HEK293 (cell line): ENCODE measurements around the gene LMF1.
"Not testable (repeated sequence)": the region's sequence is repeated elsewhere in the genome, so short reads cannot be mapped to it uniquely, and the experiment has no call there.

Experiments used
- CTCF ChIA-PET: fragments of 350-600 bp; formaldehyde crosslinking; extraction: SDS; loops from one replicate; lab custom pipeline; 2021; ENCODE audit warnings: antibody characterized with exemption; lab: Yijun Ruan, JAX
- POLR2A ChIA-PET: fragments of 300-600 bp; formaldehyde crosslinking; extraction: SDS; loops from one replicate; lab custom pipeline; 2020; ENCODE audit warnings: antibody characterized with exemption, inconsistent platforms; lab: Yijun Ruan, JAX
- H3K27ac ChIP-seq: fragments of 200-500 bp; sonication (Bioruptor generic); 2 replicates; pipeline ENCODE4 v1.5.1; 2014; ENCODE audit warnings: low read depth, low read length, control low read depth, inconsistent platforms; ENCODE audit errors: extremely low read depth
- H3K36me3 ChIP-seq, 2 experiments: fragments of 200-500 bp in 1 of 2; sonication (Bioruptor generic) in 1 of 2; 1 replicate in 1 of 2; 2 replicates in 1 of 2; pipeline ENCODE4 v1.5.1; 2014 to 2017; ENCODE audit warnings: inconsistent platforms in 2 of 2, low read length in 2 of 2; ENCODE audit not compliant: control insufficient read depth in 2 of 2, insufficient read depth in 1 of 2
- H3K4me1 ChIP-seq: fragments of 200-500 bp; sonication (Bioruptor generic); 2 replicates; pipeline ENCODE4 v1.5.1; 2014; ENCODE audit warnings: mild to moderate bottlenecking, low read length, inconsistent platforms; ENCODE audit not compliant: control insufficient read depth, insufficient read depth
- H3K4me3 ChIP-seq: 2 replicates; pipeline ENCODE4 v1.5.1; 2011; ENCODE audit warnings: low read depth, mild to moderate bottlenecking, control low read depth, low read length, moderate library complexity
- H3K9me3 ChIP-seq: fragments of 200-500 bp; sonication (Bioruptor generic); 2 replicates; pipeline ENCODE4 v1.5.1; 2014; ENCODE audit warnings: low read depth, low read length, inconsistent platforms; ENCODE audit not compliant: control insufficient read depth, insufficient read depth
- BCL6B ChIP-seq: fragments of 450-650 bp; formaldehyde crosslinking; IDR thresholded peaks from 2 replicates; pipeline ENCODE4 v1.5.1; 2017; ENCODE audit warnings: missing biosample characterization, missing genetic modification characterization
- HOXD13 ChIP-seq: sonication (generic); formaldehyde crosslinking; IDR thresholded peaks from 2 replicates; pipeline ENCODE4 v1.8.0; 2022; ENCODE audit warnings: missing genetic modification reagents, borderline replicate concordance
- MYNN ChIP-seq: fragments of 450-650 bp; formaldehyde crosslinking; IDR thresholded peaks from 2 replicates; pipeline ENCODE4 v1.5.1; 2016; ENCODE audit warnings: missing biosample characterization, missing genetic modification characterization, borderline replicate concordance
- PBX3 ChIP-seq: sonication (generic); formaldehyde crosslinking; IDR thresholded peaks from 2 replicates; pipeline ENCODE4 v1.8.1; 2022; ENCODE audit warnings: mild to moderate bottlenecking, moderate library complexity, missing genetic modification reagents
- TSHZ1 ChIP-seq: fragments of 450-650 bp; formaldehyde crosslinking; IDR thresholded peaks from 2 replicates; pipeline ENCODE4 v1.5.1; 2016; ENCODE audit warnings: missing biosample characterization, missing genetic modification characterization, borderline replicate concordance
- ZFP41 ChIP-seq: fragments of 450-650 bp; formaldehyde crosslinking; IDR thresholded peaks from 2 replicates; pipeline ENCODE4 v1.5.1; 2016; ENCODE audit warnings: missing biosample characterization, missing genetic modification characterization, borderline replicate concordance
- ZNF112 ChIP-seq: fragments of 450-650 bp; formaldehyde crosslinking; IDR thresholded peaks from 2 replicates; pipeline ENCODE4 v1.5.0; 2017; ENCODE audit warnings: missing biosample characterization, missing genetic modification characterization
- ZNF132 ChIP-seq: fragments of 450-650 bp; formaldehyde crosslinking; IDR thresholded peaks from 2 replicates; pipeline ENCODE4 v1.5.1; 2017; ENCODE audit warnings: missing biosample characterization, missing genetic modification characterization, borderline replicate concordance
- ZNF138 ChIP-seq: fragments of 450-650 bp; formaldehyde crosslinking; IDR thresholded peaks from 2 replicates; pipeline ENCODE4 v1.5.1; 2016; ENCODE audit warnings: missing biosample characterization, missing genetic modification characterization, borderline replicate concordance
- ZNF335 ChIP-seq: fragments of 450-650 bp; formaldehyde crosslinking; conservative IDR thresholded peaks from 2 replicates; pipeline ENCODE4 v1.5.1; 2016; ENCODE audit warnings: missing biosample characterization, missing genetic modification characterization
- ZNF391 ChIP-seq: fragments of 450-650 bp; formaldehyde crosslinking; IDR thresholded peaks from 2 replicates; pipeline ENCODE4 v1.5.1; 2016; ENCODE audit warnings: low read depth, missing biosample characterization, missing genetic modification characterization, borderline replicate concordance
- ZNF394 ChIP-seq: fragments of 450-650 bp; formaldehyde crosslinking; IDR thresholded peaks from 2 replicates; pipeline ENCODE4 v1.5.1; 2016; ENCODE audit warnings: missing biosample characterization, missing genetic modification characterization, mild to moderate bottlenecking, moderate library complexity, borderline replicate concordance
- ZNF398 ChIP-seq: fragments of 450-650 bp; formaldehyde crosslinking; IDR thresholded peaks from 2 replicates; pipeline ENCODE4 v1.5.1; 2017; ENCODE audit warnings: missing biosample characterization, missing genetic modification characterization
- ZNF433 ChIP-seq: fragments of 450-650 bp; formaldehyde crosslinking; IDR thresholded peaks from 2 replicates; pipeline ENCODE4 v1.5.1; 2016; ENCODE audit warnings: missing biosample characterization, missing genetic modification characterization, low read depth
- ZNF660 ChIP-seq: fragments of 450-650 bp; IDR thresholded peaks from 2 replicates; pipeline ENCODE4 v1.5.1; 2018; ENCODE audit warnings: missing biosample characterization, mild to moderate bottlenecking, missing genetic modification characterization
- ZNF692 ChIP-seq: fragments of 450-650 bp; formaldehyde crosslinking; IDR thresholded peaks from 2 replicates; pipeline ENCODE4 v1.5.1; 2016; ENCODE audit warnings: missing biosample characterization, missing genetic modification characterization
- ZSCAN16 ChIP-seq: fragments of 450-650 bp; formaldehyde crosslinking; IDR thresholded peaks from 2 replicates; pipeline ENCODE4 v1.5.1; 2016; ENCODE audit warnings: missing biosample characterization, missing genetic modification characterization

LMF1 gene

GRCh38 chr16:860891-861290 is 109.9 kb downstream of the LMF1 start:
- no peak overlapping the region for H3K4me3 ChIP-seq
- H3K4me1 ChIP-seq: no peaks in the 10 kb centered on the region
- H3K9me3 ChIP-seq: no peaks in the 10 kb centered on the region
- ChIA-PET CTCF (no interaction called here), POLR2A (no interaction called here)
- H3K27ac ChIP-seq: no peak overlapping the region
- TF ChIP-seq MYNN (tag by site-specific recombination) (no peak), ZNF112 (tag by site-specific recombination) (no peak), ZFP41 (tag by site-specific recombination) (no peak), ZNF692 (tag by site-specific recombination) (no peak), ZSCAN16 (tag by site-specific recombination) (no peak), PBX3 (CRISPR knock-in tag) (no peak), ZNF132 (tag by site-specific recombination) (no peak), HOXD13 (no peak), ZNF138 (tag by site-specific recombination) (no peak), ZNF660 (tag by site-specific recombination) (no peak), ZNF394 (no peak)
- no peaks in the 10 kb centered on the region for H3K36me3 ChIP-seq

- POLR2A ChIA-PET, CTCF ChIA-PET, H3K36me3 ChIP-seq: not testable (repeated sequence)
Observed at GRCh38 chr16:858971-859370, 111.8 kb downstream of the LMF1 start.

GRCh38 chr16:858441-858840 is 112.3 kb downstream of the LMF1 start:
- H3K36me3 ChIP-seq, POLR2A ChIA-PET, H3K4me3 ChIP-seq, H3K4me1 ChIP-seq, H3K9me3 ChIP-seq, CTCF ChIA-PET, H3K27ac ChIP-seq: not testable (repeated sequence)

More at GRCh38 chr16:858971-859370, 111.8 kb downstream of the LMF1 start:
- not testable (repeated sequence) for H3K4me1 ChIP-seq, H3K9me3 ChIP-seq, H3K27ac ChIP-seq, H3K4me3 ChIP-seq

- no peaks in the 10 kb centered on the region for H3K9me3 ChIP-seq
- POLR2A ChIA-PET: no interaction called here
- no peak for TF ChIP-seq TSHZ1 (tag by site-specific recombination)
- TF ChIP-seq ZNF398 (tag by site-specific recombination): no peak
- no peak for TF ChIP-seq BCL6B
- TF ChIP-seq ZNF335: no peak
- no peak for TF ChIP-seq ZNF433 (tag by site-specific recombination)
- TF ChIP-seq ZNF391 (tag by site-specific recombination): no peak
Observed at GRCh38 chr16:856811-857210, 114.0 kb downstream of the LMF1 start.

More at GRCh38 chr16:856811-857210, 114.0 kb downstream of the LMF1 start:
- Histone ChIP-seq H3K4me1 (no peaks in the 10 kb centered on the region), H3K4me3 (no peak overlapping the region), H3K27ac (no peak overlapping the region), H3K36me3 (no peaks in the 10 kb centered on the region)
- CTCF ChIA-PET: no interaction called here
